Glomerular visceral epithelial cell (primary cell): Measurements from ENCODE around the gene FAM163B.

Experiments used
- DNase-seq: peaks from one replicate; pipeline ENCODE4 v3.0.0-alpha.2; 2016; ENCODE audit errors: extremely low spot score

Gene FAM163B

DNA sequence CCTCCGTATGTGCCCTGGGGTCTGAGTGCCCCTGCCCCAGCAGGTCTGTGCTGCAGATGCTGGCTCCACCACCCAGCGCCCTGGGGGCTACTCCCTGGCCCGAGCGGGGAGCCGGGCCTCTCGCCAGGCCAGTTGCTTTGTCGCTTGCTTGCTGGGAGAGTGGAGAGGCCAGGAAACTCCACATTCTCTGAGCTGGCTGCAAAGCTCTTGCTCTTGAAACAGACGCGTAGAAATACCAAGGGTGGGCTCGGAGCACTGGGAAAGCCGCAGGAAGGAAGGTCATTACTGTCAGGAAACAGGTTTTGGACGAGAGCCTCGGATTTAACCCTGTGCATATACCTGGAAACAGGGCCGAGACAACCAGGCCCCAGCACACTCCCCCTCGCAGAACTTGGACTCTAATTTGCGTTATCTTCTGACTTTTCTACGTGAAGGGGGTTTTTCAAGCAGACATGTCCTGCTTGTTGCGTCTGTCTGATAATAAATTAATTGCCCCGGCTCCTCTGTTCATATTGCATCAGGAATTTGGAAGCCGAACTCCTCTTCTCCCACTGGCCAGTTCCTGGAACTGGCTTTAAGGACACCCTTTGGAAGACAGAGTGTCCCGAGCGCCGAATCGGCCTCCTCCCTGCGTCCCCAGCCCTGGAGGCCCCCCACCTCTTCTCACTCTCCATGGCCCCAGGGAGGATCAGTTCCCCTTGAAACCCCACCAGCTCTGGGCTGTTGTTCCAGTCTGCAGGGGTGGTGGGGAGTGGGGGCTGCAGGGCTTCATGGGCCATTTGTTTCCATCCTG lies 63.5 kb downstream of the FAM163B start:
- no peak for DNase-seq

DNA sequence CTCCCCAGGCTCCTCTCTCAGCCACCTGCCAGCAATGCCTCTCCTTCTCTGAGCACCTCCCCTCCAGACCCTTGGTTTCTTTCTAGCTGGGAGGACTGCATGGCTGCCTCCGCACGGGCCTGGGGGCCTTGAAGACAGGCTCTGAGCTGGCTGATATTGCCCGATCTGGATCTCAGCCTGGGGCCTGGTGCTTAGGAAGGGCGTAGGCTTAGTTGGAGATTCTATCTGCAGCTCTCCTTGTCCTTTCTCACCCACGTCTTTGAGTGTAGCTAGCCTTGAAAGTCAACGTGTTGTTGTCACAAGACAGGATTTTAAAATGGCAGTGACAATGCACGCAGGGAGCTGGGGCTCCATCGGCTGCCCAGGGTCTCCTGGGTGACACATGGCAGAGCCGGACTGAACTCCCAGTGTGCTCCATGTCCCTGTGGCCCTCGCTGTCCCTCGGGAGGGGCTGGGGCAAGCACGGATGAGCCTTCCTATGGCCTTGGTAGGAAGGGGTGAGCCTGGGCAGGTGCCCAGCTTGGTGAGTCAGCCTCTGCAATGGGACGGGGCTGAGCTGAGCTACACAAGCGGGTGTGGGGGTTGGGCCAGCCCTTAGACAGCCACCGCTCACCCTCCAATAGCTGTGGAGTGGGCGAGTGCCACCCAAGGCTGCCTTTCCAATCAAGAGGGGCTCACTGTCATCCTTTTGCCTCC lies 65.3 kb downstream of the FAM163B start:
- no peak for DNase-seq

- DNase-seq, result no peak
These were observed 67.2 kb downstream of the FAM163B start for GRCh38 chr9:133542002-133542401.

DNA sequence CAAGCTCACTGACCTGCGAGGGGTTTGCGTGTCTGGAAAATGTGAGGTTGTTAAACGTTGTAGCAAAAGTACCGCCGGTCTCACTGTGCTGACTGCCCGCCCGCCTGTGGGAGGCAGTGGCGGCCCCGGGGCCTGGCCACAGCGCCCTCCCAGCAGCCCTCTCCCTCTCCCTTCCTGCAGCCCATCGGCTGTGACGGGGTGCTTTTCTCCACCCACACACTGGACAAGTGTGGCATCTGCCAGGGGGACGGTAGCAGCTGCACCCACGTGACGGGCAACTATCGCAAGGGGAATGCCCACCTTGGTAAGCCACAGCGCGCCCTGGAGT lies 68.5 kb downstream of the FAM163B start:
- DNase-seq, result no peak

DNA sequence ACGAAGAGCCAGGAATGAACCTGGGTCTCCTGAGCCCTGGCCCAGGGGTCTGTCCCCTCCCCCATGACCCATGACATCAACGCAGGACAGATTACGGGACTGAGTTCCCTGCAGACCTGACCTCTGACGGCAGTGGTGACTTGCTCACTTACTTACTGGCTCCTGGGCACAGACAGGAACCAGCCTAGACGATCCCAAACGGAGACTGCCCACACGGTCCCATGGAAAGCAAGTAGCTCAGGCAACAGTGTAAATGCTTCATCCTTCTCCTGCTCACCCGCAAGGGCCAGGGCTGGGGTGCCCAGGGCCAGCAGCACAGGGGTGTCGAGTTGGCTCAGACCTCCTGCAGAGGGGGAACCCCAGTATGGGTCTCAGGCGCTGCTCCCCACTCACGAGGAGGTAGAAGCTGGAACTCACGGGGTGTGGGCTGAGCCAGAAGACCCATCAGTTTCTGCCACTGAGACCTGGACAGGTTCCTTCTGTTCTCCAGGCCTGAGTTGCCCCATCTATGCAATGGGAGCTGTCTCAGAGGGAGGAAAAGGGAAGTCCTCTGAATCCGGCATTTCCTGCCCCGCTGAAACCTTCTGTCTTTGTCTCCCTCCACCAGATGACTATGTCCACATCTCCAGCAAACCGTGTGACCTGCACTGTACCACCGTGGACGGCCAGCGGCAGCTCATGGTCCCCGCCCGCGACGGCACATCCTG lies 69.0 kb downstream of the FAM163B start:
- DNase-seq, result no peak

- DNase-seq, result no peak
These were observed 70.0 kb downstream of the FAM163B start for GRCh38 chr9:133538851-133539833.

GRCh38 chr9:133538176-133538575 lies 71.0 kb downstream of the FAM163B start:
- DNase-seq, result no peak

GRCh38 chr9:133537257-133537656 lies 71.9 kb downstream of the FAM163B start:
- no peak for DNase-seq

- DNase-seq, result no peak
These were observed 72.7 kb downstream of the FAM163B start for GRCh38 chr9:133536536-133536935.

DNA sequence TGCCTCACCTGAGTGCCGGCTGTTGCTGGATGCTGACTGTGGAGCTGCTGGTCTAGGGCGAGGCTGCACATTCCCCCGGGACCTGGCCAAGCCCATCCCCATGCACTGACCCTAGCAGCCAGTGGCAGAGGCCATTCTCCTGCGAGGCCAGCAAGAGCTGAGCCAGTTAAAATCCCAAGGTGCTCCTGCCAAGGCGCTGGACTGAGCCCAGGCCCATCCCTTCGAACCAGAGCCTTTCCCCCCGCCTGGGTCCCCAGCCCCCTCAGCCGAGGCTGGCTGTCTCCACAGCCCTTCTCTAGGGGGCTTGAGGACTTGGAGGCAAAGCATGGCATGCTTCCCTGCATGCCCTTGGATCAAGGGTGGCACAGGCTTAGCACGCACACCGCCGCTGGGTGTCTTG lies 73.1 kb downstream of the FAM163B start:
- DNase-seq, result no peak

- DNase-seq, result no peak
These were observed 73.8 kb downstream of the FAM163B start for GRCh38 chr9:133535306-133535877.

DNA sequence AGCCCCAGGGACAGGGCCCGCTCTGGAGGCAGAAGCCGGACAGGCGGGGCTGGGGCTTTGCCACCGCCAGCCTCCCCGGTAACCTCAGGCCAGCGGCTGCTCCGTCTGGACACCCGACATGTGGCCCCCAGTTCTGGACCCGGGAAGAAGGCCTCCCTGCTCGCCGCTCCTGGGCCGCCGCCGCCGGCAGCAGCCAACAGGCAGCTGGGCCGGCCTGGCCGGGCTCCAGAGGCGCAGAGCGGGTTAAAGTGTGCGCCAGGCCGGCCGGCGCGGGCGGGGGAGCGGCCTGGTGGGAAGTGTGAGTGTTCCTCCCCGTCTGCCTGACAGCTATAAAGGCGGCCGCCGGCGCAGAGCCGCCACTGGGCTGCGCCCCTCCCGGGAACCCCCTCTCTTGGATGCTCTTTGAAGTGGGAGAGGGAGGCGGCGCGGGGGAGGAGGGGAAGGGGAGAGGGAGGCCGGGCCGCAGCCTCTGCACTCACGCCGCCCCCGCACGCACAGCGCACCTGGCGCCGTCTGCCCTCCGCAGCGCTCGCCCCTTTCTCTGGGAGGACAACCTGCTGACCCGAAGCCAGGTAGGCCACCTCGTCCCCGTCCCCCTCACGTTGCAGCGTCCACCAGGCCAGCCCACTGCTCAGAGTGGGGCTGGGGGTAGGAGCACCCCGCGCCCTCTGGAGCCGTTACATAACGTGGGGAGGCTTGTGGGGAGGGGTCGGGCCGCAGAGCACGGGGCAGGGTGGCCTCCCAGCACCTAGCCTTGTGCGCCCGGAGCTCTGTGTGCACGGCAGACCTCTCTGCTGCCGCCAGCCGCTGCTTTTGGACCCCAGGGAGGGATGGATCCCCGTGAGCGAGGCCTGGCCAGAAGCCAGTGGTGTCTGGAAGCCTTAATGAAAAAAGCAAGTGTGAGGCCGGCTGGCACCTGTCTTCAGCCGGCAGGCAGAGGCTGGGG lies 74.6 kb downstream of the FAM163B start, which contains the start of gene ADAMTSL2:
ADAMTSL2 (plus strand) TSS at position 359 of the 946 bp plus-strand sequence. CDS start 2,009 bp downstream, outside the sequence.
- peak; percentile 40 for DNase-seq

DNA sequence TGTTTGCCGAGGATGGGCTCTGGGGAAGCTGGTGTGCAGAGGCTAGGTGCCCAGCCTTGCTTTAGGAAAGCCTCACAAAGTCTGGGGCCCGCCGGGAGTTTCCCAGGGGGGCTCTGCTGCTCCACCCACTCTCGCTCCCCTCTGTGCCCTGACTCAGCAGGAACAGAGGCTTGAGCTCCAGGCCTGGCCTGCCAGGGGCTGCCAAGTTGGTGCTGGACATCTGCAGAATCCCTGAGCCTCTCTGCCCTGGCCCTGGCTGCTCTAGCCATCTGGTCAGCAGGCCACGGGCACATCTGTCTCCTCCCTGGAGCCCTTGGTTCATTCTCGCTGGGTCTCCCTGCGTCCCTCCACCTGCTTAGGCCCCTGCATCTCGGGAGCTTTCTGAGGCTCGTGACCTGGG lies 75.3 kb downstream of the FAM163B start:
- no peak for DNase-seq

GRCh38 chr9:133532937-133533668 lies 76.1 kb downstream of the FAM163B start:
- DNase-seq, result peak; percentile 20

- DNase-seq, result no peak
These were observed 77.9 kb downstream of the FAM163B start for GRCh38 chr9:133531293-133531692.

DNA sequence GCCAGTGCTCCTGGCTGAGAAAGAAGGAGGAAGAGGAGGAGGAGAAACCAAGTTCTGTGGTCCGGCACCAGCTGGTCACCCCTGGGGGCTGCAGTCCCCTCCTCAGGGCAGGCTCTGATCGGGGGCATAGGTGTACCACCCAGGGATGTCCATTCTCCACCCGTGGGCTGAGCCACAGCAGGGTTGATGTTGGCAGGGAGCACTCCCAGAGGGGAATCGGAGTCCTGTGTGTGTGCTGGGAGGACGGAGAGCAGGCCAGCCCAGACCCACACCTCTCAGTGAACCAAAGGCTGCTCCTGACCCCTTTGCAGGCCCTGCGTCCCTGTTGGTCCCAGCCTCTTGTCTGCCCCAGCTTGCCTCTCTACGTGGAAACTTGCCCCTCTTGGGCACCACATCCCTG lies 79.3 kb downstream of the FAM163B start:
- no peak for DNase-seq

DNA sequence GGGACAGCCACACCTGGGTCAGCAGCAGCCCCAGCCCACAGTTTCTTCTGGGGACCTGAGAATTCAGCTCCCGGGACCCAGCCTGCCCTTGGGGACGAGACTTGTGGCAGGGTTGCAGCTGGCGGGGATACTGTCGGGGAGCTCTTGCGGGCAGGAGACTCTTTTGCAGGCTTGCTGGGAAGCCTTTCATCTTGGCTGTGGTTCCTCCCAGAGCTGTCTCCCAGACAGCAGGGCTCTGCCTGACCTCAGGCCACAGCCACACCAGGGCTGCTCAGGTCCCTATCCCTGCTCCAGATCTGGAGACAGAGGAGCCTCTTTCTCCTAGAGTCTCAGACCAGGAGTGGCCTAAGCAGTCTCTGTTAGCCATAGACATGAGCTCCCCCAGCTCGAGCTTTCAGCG lies 79.7 kb downstream of the FAM163B start:
- no peak for DNase-seq

DNA sequence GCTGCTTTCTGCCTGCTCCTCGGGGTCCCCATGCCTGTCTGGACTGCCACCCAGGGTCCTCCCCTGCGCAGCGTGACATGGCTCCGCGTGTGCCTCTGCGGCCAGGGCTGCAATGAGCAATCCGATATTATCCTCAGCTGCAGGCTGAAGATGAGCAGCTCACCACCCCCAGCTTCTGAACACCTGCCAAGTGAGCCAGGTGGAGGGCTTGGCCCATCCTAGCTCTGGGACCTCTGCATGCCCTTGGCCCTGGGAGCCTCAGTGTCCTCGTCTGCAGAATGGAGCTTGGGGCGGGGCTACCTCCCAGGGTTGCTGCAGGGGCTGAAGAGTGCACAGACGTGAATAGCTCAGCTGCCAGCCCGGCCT lies 80.3 kb downstream of the FAM163B start:
- DNase-seq, result no peak
